NT2/D1 (cell line): ENCODE measurements around the gene ACSL4.

ENCODE experiments used
- SUZ12 ChIP-seq: IDR thresholded peaks from 2 replicates; pipeline ENCODE4 v1.6.1; 2011; ENCODE audit not compliant: insufficient read length, insufficient read depth; ENCODE audit errors: extremely low read depth
- YY1 ChIP-seq: IDR thresholded peaks from 2 replicates; pipeline ENCODE4 v1.6.1; 2011; ENCODE audit not compliant: insufficient read length, insufficient read depth
- ZNF274 ChIP-seq: IDR thresholded peaks from 2 replicates; pipeline ENCODE4 v1.6.1; 2011; ENCODE audit warnings: mild to moderate bottlenecking, low read depth, low read length

GRCh38 chrX:109667986-109668385 is 65.1 kb downstream of the ACSL4 start:
- TF ChIP-seq YY1 (no peak), ZNF274 (no peak), SUZ12 (no peak)
